H1 (cell line): ENCODE results near the gene SPRR2B. TPM values are rescaled to one million over a fixed set of nuclear protein-coding genes. Genes with fewer than 3 reads are reported as not detected.

Experiments used
- CTCF ChIA-PET: fragments of 300-600 bp; sonication (Branson Sonifier 250); formaldehyde crosslinking; loops from one replicate; lab custom pipeline; 2021; ENCODE audit not compliant: partially characterized antibody; lab: Charles Lee
- POLR2A ChIA-PET: fragments of 300-600 bp; sonication (Branson Sonifier 250); formaldehyde crosslinking; loops from one replicate; lab custom pipeline; 2021; ENCODE audit warnings: inconsistent platforms; ENCODE audit not compliant: partially characterized antibody; lab: Charles Lee
- DNase-seq, 2 experiments: peaks; one replicate each; pipeline versions ENCODE4 v3.0.0 to v3.0.0-alpha.2; 2010 to 2022; ENCODE audit warnings: low spot score in 2 of 2, low read depth in 1 of 2, mixed read lengths in 1 of 2
- FAIRE-seq: peaks from 2 replicates; lab custom pipeline; 2011; peaks lifted over from hg19 to GRCh38; lab: Jason Lieb, UNC
- H2AFZ ChIP-seq: 2 replicates; pipeline ENCODE4 v1.8.1; 2012; ENCODE audit warnings: low read length, inconsistent platforms
- H2AK5ac ChIP-seq: 2 replicates; pipeline ENCODE4 v1.6.1; 2013; ENCODE audit warnings: low read depth, low read length
- H2BK120ac ChIP-seq: replicated peaks from 2 replicates; pipeline ENCODE3; 2013; ENCODE audit warnings: low read depth, low read length, inconsistent platforms
- H2BK12ac ChIP-seq: 2 replicates; pipeline ENCODE4 v1.6.1; 2013; ENCODE audit warnings: low read depth, low read length
- H2BK15ac ChIP-seq: 2 replicates; pipeline ENCODE4 v1.6.1; 2013; ENCODE audit warnings: low read length
- H2BK20ac ChIP-seq: 2 replicates; pipeline ENCODE4 v1.6.1; 2013; ENCODE audit warnings: low read length
- H2BK5ac ChIP-seq: 2 replicates; pipeline ENCODE4 v1.6.1; 2013; ENCODE audit warnings: low read depth, low read length
- H3K14ac ChIP-seq: 2 replicates; pipeline ENCODE4 v1.6.1; 2013; ENCODE audit warnings: inconsistent platforms; ENCODE audit not compliant: insufficient read length
- H3K18ac ChIP-seq: 2 replicates; pipeline ENCODE4 v1.6.1; 2013; ENCODE audit warnings: low read length; ENCODE audit errors: extremely low read depth
- H3K23ac ChIP-seq: 2 replicates; pipeline ENCODE4 v1.6.1; 2013; ENCODE audit warnings: inconsistent platforms; ENCODE audit not compliant: insufficient read length
- H3K23me2 ChIP-seq: 2 replicates; pipeline ENCODE4 v1.6.1; 2013; ENCODE audit warnings: low read depth, low read length
- H3K27ac ChIP-seq: 2 replicates; pipeline ENCODE4 v1.6.1; 2011; ENCODE audit warnings: low read depth, low read length, inconsistent platforms
- H3K27me3 ChIP-seq, 4 experiments: replicated peaks in 1 of 4; 1 replicate in 1 of 4; 2 replicates in 3 of 4; pipeline versions ENCODE4 v1.6.1 to v1.8.1; 2011 to 2013; ENCODE audit warnings: low read length in 3 of 4, mild to moderate bottlenecking in 3 of 4, inconsistent platforms in 2 of 4, mixed read lengths in 2 of 4, moderate library complexity in 1 of 4; ENCODE audit not compliant: control insufficient read depth in 3 of 4, insufficient read depth in 3 of 4; ENCODE audit errors: extremely low read depth in 1 of 4
- H3K36me3 ChIP-seq, 4 experiments: 2 replicates each; pipeline versions ENCODE4 v1.6.1 to v1.8.1; 2011 to 2013; ENCODE audit warnings: mild to moderate bottlenecking in 4 of 4, low read length in 3 of 4, moderate library complexity in 2 of 4, control low read depth in 1 of 4, inconsistent platforms in 1 of 4; ENCODE audit not compliant: insufficient read depth in 4 of 4, control insufficient read depth in 2 of 4
- H3K4ac ChIP-seq: replicated peaks from 2 replicates; pipeline ENCODE3; 2013; ENCODE audit warnings: low read length, low read depth, mixed read lengths, inconsistent platforms; ENCODE audit not compliant: insufficient read length
- H3K4me1 ChIP-seq, 4 experiments: replicated peaks in 1 of 4; 1 replicate in 1 of 4; 2 replicates in 3 of 4; pipeline versions ENCODE4 v1.6.1 to v1.8.1; 2011 to 2013; ENCODE audit warnings: low read length in 3 of 4, inconsistent platforms in 2 of 4, mixed read lengths in 1 of 4; ENCODE audit not compliant: insufficient read depth in 4 of 4, control insufficient read depth in 3 of 4
- H3K4me2 ChIP-seq, 2 experiments: 2 replicates each; pipeline versions ENCODE4 v1.6.1 to v1.8.1; 2011 to 2013; ENCODE audit warnings: low read depth in 2 of 2, low read length in 2 of 2, control low read depth in 1 of 2, inconsistent platforms in 1 of 2, mild to moderate bottlenecking in 1 of 2; ENCODE audit not compliant: insufficient read depth in 1 of 2
- H3K4me3 ChIP-seq, 4 experiments: fragments of 200-600, 300-600 bp in 1 of 4; sonication (generic), shearing (Covaris generic), sonication (Bioruptor Twin) in 1 of 4; 2 replicates each; pipeline versions ENCODE4 v1.5.1 to v1.8.1; 2011 to 2016; ENCODE audit warnings: low read length in 4 of 4, low read depth in 3 of 4, control low read depth in 2 of 4, inconsistent platforms in 2 of 4, mild to moderate bottlenecking in 2 of 4, mixed read lengths in 1 of 4, moderate library complexity in 1 of 4; ENCODE audit not compliant: insufficient read depth in 2 of 4; ENCODE audit errors: extremely low read depth in 1 of 4
- H3K56ac ChIP-seq: replicated peaks from 2 replicates; pipeline ENCODE3; 2013; ENCODE audit warnings: low read depth, mild to moderate bottlenecking, mixed read lengths, low read length, inconsistent platforms; ENCODE audit not compliant: insufficient read length
- H3K79me1 ChIP-seq: 2 replicates; pipeline ENCODE4 v1.6.1; 2013; ENCODE audit warnings: low read depth, low read length, control low read depth
- H3K79me2 ChIP-seq, 2 experiments: 2 replicates each; pipeline versions ENCODE4 v1.6.1 to v1.8.1; 2012 to 2013; ENCODE audit warnings: low read length in 2 of 2, mild to moderate bottlenecking in 2 of 2, inconsistent platforms in 1 of 2; ENCODE audit not compliant: insufficient read depth in 2 of 2, control insufficient read depth in 1 of 2
- H3K9ac ChIP-seq, 4 experiments: replicated peaks in 1 of 4; 1 replicate in 1 of 4; 2 replicates in 3 of 4; pipeline versions ENCODE4 v1.6.1 to v1.8.1; 2011 to 2013; ENCODE audit warnings: low read depth in 3 of 4, low read length in 3 of 4, control low read depth in 2 of 4, mild to moderate bottlenecking in 2 of 4, moderate library complexity in 2 of 4, inconsistent platforms in 1 of 4; ENCODE audit errors: extremely low read depth in 1 of 4
- H3K9me3 ChIP-seq, 2 experiments: 2 replicates each; pipeline versions ENCODE4 v1.6.1 to v1.8.1; 2012 to 2013; ENCODE audit warnings: mild to moderate bottlenecking in 2 of 2, moderate library complexity in 2 of 2, control low read depth in 1 of 2, inconsistent platforms in 1 of 2, low read depth in 1 of 2, low read length in 1 of 2, mixed read lengths in 1 of 2; ENCODE audit not compliant: insufficient read depth in 2 of 2
- H4K20me1 ChIP-seq, 2 experiments: replicated peaks in 1 of 2; 2 replicates each; pipeline versions ENCODE3 to v1.8.1; 2011 to 2013; ENCODE audit warnings: inconsistent platforms in 2 of 2, low read length in 2 of 2, mild to moderate bottlenecking in 1 of 2; ENCODE audit not compliant: insufficient read depth in 2 of 2, control insufficient read depth in 1 of 2
- H4K5ac ChIP-seq: 2 replicates; pipeline ENCODE4 v1.6.1; 2013; ENCODE audit warnings: low read length, low read depth, mixed read lengths, inconsistent platforms; ENCODE audit not compliant: insufficient read length
- H4K8ac ChIP-seq: 2 replicates; pipeline ENCODE4 v1.8.0; 2013; ENCODE audit warnings: mild to moderate bottlenecking, moderate library complexity, low read length, inconsistent platforms; ENCODE audit not compliant: insufficient read depth; ENCODE audit errors: extremely low read depth
- H4K91ac ChIP-seq: replicated peaks from 2 replicates; pipeline ENCODE3; 2013; ENCODE audit warnings: low read length, mixed read lengths, inconsistent platforms; ENCODE audit not compliant: insufficient read length
- BRCA1 ChIP-seq: IDR thresholded peaks from 2 replicates; pipeline ENCODE4 v1.6.1; 2012; ENCODE audit warnings: low read depth, low read length, improper control_type of control experiment
- EGR1 ChIP-seq: IDR thresholded peaks from 2 replicates; pipeline ENCODE4 v1.6.1; 2011; ENCODE audit warnings: low read depth, low read length, borderline replicate concordance
- FOSL1 ChIP-seq: IDR thresholded peaks from 2 replicates; pipeline ENCODE4 v1.6.1; 2011; ENCODE audit warnings: mild to moderate bottlenecking, low read depth, low read length, moderate library complexity; ENCODE audit not compliant: insufficient read depth
- HDAC2 ChIP-seq, 2 experiments: fragments of 300-600 bp in 1 of 2; sonication (generic) in 1 of 2; IDR thresholded peaks; 2 replicates each; pipeline ENCODE4 v1.6.1; 2011 to 2012; ENCODE audit warnings: low read depth in 2 of 2, low read length in 2 of 2, mild to moderate bottlenecking in 2 of 2, moderate library complexity in 2 of 2, borderline replicate concordance in 1 of 2, inconsistent platforms in 1 of 2
- HDAC6 ChIP-seq: IDR thresholded peaks from one replicate; pipeline ENCODE4 v1.7.1; 2012; ENCODE audit warnings: low read depth, mild to moderate bottlenecking, inconsistent platforms, low read length, moderate library complexity
- KDM1A ChIP-seq: fragments of 200-600, 300-600 bp; sonication (generic); IDR thresholded peaks from 2 replicates; pipeline ENCODE4 v1.7.1; 2016; ENCODE audit warnings: mild to moderate bottlenecking, low read length, borderline replicate concordance
- SIN3A ChIP-seq, 2 experiments: IDR thresholded peaks in 1 of 2; conservative IDR thresholded peaks in 1 of 2; 2 replicates each; pipeline ENCODE4 v1.6.1; 2011 to 2012; ENCODE audit warnings: low read length in 2 of 2, improper control_type of control experiment in 1 of 2, low read depth in 1 of 2, mild to moderate bottlenecking in 1 of 2
- SIRT6 ChIP-seq: IDR thresholded peaks from one replicate; pipeline ENCODE4 v1.7.1; 2012; ENCODE audit warnings: low read length, inconsistent platforms
- SP2 ChIP-seq: IDR thresholded peaks from 2 replicates; pipeline ENCODE4 v1.6.1; 2012; ENCODE audit warnings: mild to moderate bottlenecking, low read length, inconsistent platforms
- SUZ12 ChIP-seq: fragments of 200-600 bp; sonication (generic); IDR thresholded peaks from 2 replicates; pipeline ENCODE4 v1.6.1; 2012; ENCODE audit warnings: mild to moderate bottlenecking, inconsistent platforms, low read length, moderate library complexity, mixed read lengths
- TAF1 ChIP-seq: IDR thresholded peaks from 2 replicates; pipeline ENCODE4 v1.6.1; 2011; ENCODE audit warnings: mild to moderate bottlenecking, low read depth, low read length
- WGBS, 2 experiments: shearing (Covaris generic) in 1 of 2; methylation state at CpG; one replicate each; pipeline versions ENCODE4 v1.1.6 to v1.1.7; 2013 to 2015; ENCODE audit warnings: low lambda C conversion rate in 2 of 2, mixed read lengths in 2 of 2, inconsistent platforms in 1 of 2, low coverage in 1 of 2, missing lambda C conversion rate in 1 of 2; ENCODE audit not compliant: insufficient replicate concordance in 2 of 2, insufficient coverage in 1 of 2, insufficient read length in 1 of 2; ENCODE audit errors: extremely low coverage in 1 of 2, missing lambda C conversion rate in 1 of 2; 5-methylcytosine and 5-hydroxymethylcytosine counted together
- polyA plus RNA-seq, 7 experiments: library from polyadenylated mRNA; depleted of rRNA in 3 of 7; stranded (reverse) in 5 of 7; unstranded in 2 of 7; fragments of >200 nt in 5 of 7; fragments of 200-250 nt in 2 of 7; gene quantifications; 1 replicate in 5 of 7; 2 replicates in 1 of 7; 4 replicates in 1 of 7; pipeline versions ENCODE4 v1.2.1 to v1.2.3, GENCODE V29; 2011 to 2013; ENCODE audit warnings: missing spikeins in 2 of 7, mixed read lengths in 2 of 7
- total RNA-seq: library from RNA; stranded (reverse); fragmentation: NEBNext Ultra II Directional; extraction: Animal tissue kit (Norgen Biotek cat#: 25700); gene quantifications from 2 replicates; pipeline ENCODE4 v1.2.1, GENCODE V29; 2021
- TF ChIP-seq, protein P1 (sequence below), 3 experiments: IDR thresholded peaks; 1 replicate in 2 of 3; 2 replicates in 1 of 3; pipeline versions ENCODE4 v1.5.1 to v1.6.1; 2011; ENCODE audit warnings: low read length in 3 of 3, mild to moderate bottlenecking in 3 of 3, inconsistent platforms in 2 of 3, low read depth in 1 of 3, moderate library complexity in 1 of 3; ENCODE audit not compliant: insufficient read depth in 1 of 3; ENCODE audit errors: control extremely low read depth in 1 of 3

SPRR2B gene
- total and polyA plus RNA-seq, 2 of the 8 experiments (the other 6 are each of a cell fraction or from before 2014, with no cell fraction given): not detected

DNA sequence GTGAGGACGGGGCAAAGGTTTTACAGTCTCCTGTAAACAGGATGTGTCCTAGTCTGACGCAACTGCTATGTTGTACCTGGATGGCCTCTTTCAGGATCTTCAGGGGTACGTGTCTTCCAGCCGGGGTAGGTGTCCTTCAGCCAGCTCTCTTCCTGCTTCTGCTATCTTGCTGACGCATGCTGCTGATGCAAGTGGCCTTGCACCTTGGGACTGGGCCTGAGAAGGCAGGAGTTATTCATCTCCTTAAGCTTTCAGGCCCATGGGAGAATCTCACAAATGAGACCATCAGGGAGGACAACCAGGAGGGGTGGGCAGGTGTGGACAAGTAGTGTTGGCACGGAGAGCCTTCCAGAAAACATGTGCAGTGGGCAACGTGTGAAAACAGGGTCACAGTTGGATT lies 48.3 kb downstream of the SPRR2B start:
- Histone ChIP-seq H3K9ac (no peak overlapping the region), H4K8ac (no peak overlapping the region), H3K79me2 (no peaks in the 10 kb centered on the region), H3K4me2 (no peak overlapping the region), H3K4ac (no peak overlapping the region), H3K4me3 (no peak overlapping the region), H3K4me1 (peaks cover 0 to 5% (median under 1%) of the 10 kb centered on the region in 4 experiments; a peak in 1 of 7 replicates), H2BK120ac (no peak overlapping the region), H3K23me2 (no peaks in the 10 kb centered on the region), H2BK5ac (no peak overlapping the region), H3K27ac (no peak overlapping the region), H4K91ac (no peak overlapping the region), H3K9me3 (no peaks in the 10 kb centered on the region), H3K27me3 (no peaks in the 10 kb centered on the region; a peak in 1 of 7 replicates), H3K79me1 (no peaks in the 10 kb centered on the region), H4K20me1 (no peaks in the 10 kb centered on the region), H2BK15ac (peak overlapping the region; percentile 16; the same call in 1 of the 2 replicates), H3K36me3 (no peaks in the 10 kb centered on the region), H2BK12ac (no peak overlapping the region), H4K5ac (no peak overlapping the region), H3K56ac (no peak overlapping the region), H3K23ac (no peak overlapping the region), H3K14ac (no peak overlapping the region), H2AK5ac (no peak overlapping the region), H2AFZ (0 out of 2 replicates have a peak overlapping the region, but pooled peaks have one; percentile 33), H3K18ac (no peak overlapping the region), H2BK20ac (no peak overlapping the region)
- CTCF ChIA-PET: no interaction called here
- WGBS, 2 experiments: 90% methylated on average over 7 of the region's 7 CpGs; no CpG with 5 or more reads in 1 of the 2 experiments
- POLR2A ChIA-PET: no interaction called here
- FAIRE-seq (no peak), DNase-seq (no peak)
- TF ChIP-seq HDAC2 (IDR thresholded peaks at IDR 0.05; ENCODE audit: borderline replicate concordance in 1 of 2, low read depth in 2 of 2, low read length in 2 of 2): no peak
- TF ChIP-seq EGR1: no peak
- no peak for TF ChIP-seq SP2
- TF ChIP-seq HDAC6: no peak
- TF ChIP-seq, protein P1, sequence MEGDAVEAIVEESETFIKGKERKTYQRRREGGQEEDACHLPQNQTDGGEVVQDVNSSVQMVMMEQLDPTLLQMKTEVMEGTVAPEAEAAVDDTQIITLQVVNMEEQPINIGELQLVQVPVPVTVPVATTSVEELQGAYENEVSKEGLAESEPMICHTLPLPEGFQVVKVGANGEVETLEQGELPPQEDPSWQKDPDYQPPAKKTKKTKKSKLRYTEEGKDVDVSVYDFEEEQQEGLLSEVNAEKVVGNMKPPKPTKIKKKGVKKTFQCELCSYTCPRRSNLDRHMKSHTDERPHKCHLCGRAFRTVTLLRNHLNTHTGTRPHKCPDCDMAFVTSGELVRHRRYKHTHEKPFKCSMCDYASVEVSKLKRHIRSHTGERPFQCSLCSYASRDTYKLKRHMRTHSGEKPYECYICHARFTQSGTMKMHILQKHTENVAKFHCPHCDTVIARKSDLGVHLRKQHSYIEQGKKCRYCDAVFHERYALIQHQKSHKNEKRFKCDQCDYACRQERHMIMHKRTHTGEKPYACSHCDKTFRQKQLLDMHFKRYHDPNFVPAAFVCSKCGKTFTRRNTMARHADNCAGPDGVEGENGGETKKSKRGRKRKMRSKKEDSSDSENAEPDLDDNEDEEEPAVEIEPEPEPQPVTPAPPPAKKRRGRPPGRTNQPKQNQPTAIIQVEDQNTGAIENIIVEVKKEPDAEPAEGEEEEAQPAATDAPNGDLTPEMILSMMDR (IDR thresholded peaks at IDR 0.05; ENCODE audit: control extremely low read depth in 1 of 3, insufficient read depth in 1 of 3, low read depth in 1 of 3, low read length in 3 of 3): no peak
- no peak for TF ChIP-seq TAF1
- no peak for TF ChIP-seq SIN3A (conservative IDR thresholded peaks at IDR 0.05 in 1 of 2, IDR thresholded peaks at IDR 0.05 in 1 of 2; ENCODE audit: low read depth in 1 of 2, low read length in 2 of 2)
- no peak for TF ChIP-seq KDM1A
- TF ChIP-seq FOSL1: no peak
- TF ChIP-seq SUZ12: no peak
- no peak for TF ChIP-seq BRCA1
- no peak for TF ChIP-seq SIRT6
